NCI-H526 treated with DMSO at 0.1 percent for 48 hours (cell line): ENCODE results near the gene LRP4.

Experiments
- DNase-seq: peaks from one replicate; lab custom pipeline; 2025; lab: John Stamatoyannopoulos, UW

Gene LRP4

DNA sequence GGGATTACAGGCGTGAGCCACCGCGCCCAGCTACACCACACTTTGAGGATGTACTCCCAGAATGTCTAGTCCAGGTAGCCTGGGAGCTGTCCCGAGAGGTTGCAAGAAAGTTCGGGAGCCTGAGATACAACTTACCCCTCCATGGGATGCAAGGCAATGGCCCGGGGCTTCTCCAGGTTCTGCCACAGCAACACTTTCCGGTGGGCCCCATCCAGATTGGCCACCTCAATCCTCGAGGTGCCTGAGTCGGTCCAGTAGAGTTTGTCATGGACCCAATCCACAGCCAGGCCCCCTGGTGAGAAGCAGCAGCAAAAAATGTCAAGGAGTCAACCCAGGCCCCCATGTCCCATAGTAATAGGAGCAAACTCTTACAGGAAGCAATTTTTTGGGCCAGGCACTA lies 25.5 kb downstream of the LRP4 start:
- no peak for DNase-seq

DNA sequence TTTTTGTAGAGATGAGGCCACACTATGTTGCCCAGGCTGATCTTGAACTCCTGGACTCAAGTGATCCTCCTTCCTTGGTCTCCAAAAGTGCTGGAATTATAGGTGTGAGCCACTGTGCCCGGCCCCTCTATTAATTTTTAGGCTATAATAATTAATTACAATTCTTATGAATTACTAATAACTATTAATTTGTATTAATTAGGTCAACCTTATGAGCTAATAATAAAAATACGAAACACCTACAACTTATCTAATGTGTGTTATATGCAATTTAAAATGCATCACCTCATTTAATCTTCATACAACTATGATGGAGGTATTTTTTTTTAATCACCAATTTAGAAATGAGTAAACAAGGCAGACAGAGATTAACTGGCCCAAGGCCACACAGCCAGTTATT lies 26.2 kb downstream of the LRP4 start:
- no peak for DNase-seq

DNA sequence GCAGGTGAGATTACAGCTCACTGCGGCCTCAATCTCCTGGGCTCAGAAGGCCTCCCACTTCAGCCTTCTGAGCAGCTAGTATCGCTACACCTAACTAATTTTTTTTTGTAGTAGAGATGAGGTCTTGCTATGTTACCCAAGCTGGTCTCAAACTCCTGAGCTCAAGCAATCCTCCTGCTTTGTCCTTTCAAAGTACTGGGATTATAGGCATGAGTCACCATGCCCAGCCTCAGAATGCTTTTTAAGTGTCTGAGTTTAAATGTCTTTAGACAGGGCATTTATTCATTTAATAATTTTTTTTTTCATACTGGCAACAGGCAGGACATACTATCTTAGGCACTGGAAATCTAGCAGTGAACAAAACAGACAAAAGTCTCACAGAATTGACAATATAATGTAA lies 27.7 kb downstream of the LRP4 start:
- DNase-seq, result no peak

DNA sequence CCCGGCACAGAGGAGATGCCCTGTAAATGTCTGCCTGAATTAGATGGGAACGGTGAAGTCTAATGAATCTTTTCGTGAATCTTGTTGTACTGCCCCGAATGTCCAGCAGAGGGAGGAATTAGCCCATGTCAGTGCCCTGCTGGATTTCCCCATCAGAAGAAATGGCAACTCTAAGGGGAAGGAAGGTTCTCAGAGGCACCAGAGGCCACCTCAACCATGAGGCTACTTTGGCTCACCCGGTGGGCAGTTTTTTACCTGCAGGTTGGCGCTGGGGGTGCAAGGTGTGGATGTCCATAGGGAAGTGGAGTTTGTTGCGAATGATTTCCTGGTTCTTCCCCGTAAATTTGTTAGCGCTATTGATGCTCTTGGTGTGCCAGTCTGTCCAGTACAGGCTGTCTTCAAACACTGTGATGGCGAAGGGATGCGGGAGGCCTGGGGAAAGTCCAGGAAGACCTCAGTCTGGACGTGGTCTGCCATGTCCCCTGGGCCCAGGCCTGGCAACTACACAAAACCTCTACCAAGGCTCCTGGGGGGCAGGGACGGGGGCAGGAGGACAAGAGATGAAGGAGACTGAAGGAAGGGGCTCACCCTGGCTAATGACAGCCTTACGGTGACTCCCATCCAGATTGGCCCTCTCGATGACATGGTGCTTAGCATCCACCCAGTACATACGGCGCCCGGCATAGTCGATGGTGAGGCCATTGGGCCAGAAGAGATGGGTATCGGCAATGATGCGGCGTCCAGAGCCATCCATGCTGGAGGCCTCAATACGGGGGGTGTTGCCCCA lies 28.5 kb downstream of the LRP4 start:
- DNase-seq, result peak; percentile 59

DNA sequence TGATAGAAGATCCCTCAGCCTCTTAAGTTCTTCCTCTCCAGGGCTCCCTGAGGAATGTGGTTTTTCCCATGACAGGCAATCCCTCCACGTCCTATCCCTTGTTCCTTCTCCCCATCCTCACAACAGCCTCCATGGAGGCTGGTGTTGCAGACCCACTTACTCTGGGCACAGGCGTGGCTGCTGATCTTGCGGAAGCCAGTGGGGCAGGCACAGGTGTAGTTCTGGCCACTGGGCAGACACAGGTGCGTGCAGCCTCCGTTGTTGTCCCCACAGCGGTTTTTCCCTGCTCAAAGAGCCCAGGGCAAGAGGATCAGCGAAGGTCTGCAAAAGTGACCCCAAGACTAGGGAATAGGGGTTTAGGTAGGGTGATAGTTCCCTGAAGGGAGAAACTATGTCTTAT lies 29.1 kb downstream of the LRP4 start:
- no peak for DNase-seq

DNA sequence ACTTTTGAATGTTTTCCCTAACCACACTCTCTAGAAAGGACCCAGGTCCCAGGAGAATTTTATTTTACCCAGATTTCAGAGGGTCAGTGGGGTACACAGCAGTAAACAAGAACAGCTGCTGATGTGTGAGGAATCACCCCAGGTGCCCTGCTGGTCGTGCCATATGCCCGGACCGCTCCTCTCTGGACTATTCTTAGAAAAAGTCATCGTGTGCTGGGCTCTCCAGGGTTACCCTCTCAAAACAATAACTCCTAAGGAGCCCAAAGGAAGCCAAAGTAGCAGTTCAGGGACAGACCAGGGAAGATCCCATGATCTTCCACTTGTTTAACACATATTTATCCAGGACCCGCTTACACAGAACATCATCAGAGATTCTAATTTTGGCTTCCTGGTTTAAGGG lies 29.7 kb downstream of the LRP4 start:
- DNase-seq, result no peak

DNA sequence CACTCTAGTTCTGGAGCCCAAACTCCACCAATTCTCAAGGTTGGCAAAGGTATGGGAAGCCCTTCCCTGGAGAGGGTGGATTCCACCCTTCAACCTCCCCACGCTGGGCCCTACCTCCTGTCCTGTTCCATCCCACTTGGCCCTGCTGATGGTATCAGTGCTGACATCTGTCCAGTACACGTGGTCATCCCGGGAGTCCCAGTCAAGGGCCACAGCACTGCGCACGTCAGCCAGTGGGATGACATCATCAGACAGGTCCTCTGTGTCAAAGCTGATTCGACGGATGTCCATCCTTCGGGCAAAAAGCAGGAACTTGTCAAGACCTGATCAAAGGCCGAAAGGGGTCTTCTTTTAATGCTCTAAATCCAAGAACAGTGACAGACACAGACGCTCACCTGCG lies 32.1 kb downstream of the LRP4 start:
- DNase-seq, result no peak

DNA sequence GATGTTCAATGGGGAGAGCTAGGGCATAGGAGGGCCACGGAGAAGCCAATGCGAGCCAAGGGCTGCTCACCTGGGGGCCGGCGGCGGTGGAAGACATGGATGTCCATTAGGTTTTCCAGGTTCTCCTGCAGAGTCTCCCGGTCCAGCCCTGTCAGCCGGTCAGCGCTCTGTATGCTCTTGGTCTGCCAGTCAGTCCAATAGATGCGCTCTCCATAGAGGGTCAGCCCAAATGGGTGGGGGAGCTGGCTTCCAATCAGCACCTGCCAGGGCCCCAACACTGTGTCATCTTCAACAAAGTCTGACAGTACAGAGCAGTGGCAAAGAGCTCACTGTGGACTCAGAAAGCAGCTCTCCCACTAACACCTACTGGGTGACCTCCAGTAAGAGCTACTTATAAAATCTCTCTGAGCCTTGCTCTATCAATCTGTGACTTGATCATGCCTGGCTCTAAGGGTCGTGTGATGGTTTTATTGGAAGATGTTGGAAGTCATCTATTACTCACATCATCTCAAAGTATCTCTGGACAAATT lies 39.2 kb downstream of the LRP4 start:
- DNase-seq, result no peak

DNA sequence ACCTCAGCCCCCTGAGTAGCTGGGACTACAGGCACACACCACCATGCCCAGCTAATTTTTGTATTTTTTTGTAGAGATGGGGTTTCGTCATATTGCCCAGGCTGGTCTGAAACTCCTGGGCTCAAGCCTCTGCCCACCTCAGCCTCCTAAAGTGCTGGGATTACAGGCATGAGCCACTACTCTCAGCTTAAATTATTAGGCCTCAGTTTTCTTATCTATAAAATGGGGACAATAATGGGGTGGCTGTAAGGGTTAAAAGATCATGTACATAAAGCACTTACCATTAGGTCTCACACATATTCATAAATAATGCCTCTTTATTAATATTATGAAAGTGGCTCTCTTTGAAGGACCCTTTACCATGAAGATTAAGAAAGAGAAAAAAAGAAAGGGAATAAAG lies 40.8 kb downstream of the LRP4 start:
- DNase-seq, result no peak

DNA sequence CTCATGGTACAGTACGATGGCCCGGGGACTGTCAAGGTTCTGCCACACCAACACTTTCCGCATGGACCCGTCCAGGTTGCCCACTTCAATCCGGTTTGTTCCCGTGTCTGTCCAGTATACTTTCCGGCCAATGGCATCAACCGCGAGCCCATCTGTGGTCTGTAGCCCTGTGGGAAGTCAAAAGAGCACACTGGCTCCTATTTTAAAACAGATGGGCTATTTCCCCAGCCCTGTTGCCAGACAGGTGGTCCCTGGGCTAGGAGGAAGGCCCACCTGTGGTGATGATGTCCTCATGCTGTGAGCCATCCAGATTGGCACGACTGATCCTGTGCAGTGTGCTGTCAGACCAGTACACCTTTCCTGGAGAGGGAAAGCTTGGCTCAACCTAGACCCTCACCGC lies 41.9 kb downstream of the LRP4 start:
- DNase-seq, result no peak

DNA sequence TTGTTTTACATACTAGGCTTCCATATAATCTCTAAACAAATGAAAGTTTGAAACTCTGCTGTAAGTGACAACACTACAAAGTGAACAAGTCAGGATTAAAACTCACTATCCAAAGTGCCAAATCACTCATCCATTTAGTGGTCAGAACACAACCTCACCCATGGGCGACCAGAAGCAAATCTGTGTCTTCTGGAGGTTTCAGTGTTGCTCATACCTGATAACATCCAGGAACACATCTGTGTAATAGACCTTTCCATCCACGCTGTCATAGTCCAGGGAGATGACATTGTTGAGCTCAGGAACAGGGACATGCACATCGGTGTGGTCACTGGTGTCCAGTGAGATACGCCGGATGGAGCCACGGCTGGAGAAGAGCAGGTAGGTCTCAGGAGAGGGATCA lies 43.8 kb downstream of the LRP4 start:
- DNase-seq, result no peak

DNA sequence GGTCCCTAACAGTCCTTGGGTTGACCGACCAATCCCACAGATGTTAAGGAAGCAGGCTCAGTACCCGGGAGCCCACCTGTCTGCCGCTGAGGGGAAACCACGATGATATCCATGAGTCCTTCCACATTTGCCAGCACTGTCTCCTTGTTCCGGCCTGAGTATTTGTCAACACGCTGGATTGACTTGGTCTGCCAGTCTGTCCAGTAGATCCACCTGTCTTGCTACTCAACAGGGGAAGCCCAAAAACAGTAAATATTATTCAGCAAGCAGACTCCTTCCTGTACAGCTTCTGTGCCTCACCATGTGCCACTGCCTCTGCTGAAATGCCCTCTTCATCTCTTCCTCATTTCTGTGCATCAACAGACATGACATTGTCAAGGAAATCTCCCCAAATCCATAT lies 49.4 kb downstream of the LRP4 start:
- DNase-seq, result no peak

DNA sequence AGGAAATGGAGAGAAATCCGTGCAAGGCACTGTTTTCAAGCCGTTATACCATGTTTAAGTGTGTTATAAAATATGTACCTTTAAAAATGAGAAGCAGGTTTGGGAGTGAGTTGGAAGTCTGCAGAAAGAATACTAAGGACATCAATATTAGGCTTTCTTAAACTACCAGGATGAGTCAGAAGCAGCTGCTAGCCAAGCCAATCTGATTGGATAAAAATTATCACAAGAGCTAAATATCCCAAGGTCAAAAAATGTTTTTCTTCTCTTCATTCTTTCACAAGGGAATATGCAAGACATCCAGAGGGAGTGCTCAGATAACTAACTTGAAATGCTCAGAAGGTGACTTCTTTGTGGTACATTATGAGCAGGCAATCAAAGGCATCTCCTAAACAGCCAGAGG lies 53.0 kb downstream of the LRP4 start:
- DNase-seq, result no peak

DNA sequence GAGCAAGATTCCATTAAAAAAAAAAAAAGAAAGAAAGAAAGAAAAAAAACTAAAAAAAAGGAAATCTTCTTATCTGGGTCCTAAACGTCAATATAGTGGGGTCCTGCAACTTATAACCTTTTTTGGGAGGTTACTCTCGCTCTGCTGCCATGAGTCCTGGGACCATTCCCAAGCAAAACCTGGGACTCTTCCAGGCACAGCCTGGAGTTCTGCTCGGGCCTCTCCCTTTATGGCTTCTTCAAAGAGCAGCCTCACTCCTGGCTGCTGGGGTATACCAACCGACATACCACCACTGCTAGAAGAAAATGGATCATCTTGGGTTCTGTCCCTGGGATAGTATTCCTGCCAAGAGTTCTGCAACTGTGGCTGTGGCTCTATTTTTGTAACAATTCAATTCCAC lies 58.1 kb downstream of the LRP4 start:
- no peak for DNase-seq

DNA sequence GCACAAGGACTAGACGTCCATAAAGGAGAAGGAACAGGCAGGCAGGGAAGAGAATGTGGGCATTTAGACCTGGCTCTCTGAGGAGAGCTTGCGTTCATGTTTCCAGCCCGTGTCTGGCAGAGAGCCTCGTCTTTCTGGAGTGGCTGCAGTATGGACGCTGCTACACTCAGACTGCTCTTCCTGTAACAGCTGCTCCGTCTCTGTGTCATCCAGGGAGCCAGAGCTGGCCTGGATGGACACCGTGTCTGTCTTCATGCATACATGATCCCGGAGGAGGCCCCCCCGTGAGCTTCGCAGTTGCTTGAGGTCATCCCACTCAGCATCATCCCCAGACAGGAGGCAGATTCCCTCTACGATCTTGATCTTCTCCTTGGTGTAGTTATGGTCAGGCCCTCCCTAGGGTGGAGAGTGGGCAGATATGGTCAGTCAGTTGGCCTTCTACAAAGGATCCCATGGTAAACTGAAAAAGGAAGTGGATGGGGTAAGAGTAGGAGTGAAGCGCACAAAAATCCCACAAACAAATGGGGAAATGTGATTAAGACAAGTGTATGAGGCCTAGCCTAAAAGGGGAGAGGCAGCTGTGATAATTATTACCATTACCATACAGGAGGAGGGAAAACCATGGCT lies 59.3 kb downstream of the LRP4 start:
- no peak for DNase-seq

DNA sequence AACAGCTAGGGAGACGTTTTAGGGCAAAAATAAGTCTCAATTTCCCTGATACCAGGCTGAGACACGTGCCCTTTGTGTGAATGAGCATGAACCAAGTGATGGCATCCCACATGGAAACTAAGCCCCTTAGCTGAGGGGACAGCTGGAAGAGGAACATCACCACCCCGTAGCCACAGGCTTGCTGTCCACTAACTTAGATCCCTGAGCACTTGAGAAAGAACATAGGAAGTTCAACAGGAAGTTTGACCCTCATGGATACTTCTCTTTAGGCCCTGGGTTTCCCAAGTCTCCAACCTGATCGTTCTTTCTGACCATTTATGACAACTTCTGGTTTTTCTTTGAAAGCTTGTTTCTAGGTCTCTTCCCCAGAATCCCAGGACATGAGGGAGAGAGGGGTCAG lies 60.7 kb downstream of the LRP4 start:
- DNase-seq, result no peak

DNA sequence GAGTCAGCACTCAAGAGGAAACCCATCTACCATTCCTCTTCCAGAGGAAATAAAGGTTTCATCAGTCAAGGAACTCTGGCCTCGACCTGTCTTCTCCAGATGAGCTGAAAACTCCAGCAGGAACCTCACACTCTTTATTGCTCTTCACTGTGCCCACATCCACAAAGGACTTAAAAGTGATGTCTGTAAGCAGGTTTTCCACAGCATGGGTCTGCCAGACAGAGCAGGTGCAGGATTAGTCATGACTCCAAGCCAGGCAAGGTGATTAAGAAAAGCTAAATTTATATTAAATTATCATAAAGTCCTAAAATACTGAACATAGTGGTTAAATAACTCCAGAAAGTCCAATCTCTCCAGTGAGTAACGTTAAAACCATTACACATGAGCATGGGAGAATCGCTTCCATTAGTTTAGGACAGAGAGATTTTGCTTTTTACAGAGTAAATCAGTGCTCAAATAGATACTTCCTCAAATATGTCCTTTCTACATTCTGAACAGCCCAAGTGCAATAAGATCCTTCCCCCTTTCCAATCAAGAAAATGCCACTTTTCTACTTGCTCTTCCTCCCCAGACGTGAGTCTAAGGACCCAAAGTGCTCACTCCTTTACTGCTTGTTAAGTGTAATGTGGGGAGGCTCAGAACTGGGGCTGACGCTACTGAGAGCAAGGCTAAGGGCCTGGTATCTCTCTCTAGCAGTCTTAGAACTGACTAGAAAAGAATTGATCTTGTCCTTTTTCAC lies 61.6 kb downstream of the LRP4 start:
- no peak for DNase-seq

DNA sequence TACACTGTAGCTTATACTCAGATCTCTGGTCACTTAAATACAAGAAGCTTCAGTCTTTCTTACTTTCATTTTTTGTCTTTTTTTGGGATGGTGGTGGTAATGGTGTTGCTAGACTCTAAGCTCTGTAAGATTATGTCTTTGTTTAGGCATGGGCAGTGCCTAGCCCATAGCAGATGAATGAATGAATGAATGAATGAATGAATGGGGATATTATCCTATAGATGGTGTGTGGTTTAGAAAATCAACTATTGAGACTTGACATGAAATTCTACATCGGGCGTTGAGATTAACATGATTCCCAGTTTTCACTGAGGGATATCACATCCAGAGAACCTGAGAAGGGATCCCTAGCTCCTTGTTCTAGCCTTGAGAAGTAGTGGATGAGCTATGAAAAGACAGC lies 62.5 kb downstream of the LRP4 start:
- DNase-seq, result no peak

DNA sequence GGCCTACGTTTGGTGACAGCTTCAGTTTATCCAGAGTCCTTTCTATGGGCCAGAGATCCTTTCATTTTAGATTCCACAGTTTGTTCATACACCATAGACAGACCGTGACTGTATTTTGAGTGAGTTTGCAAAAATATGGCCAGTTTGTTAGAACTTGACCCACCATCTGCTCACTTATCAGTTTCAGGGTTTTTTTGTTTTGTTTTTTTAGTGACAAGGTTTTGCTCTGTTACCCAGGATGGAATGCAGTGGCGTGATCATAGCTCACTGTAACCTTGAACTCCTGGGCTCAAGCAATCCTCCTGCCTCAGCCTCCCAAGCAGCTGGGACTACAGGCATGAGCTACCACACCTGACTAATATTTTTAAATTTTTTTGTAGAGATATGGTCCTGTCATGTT lies 63.2 kb downstream of the LRP4 start:
- DNase-seq, result no peak

DNA sequence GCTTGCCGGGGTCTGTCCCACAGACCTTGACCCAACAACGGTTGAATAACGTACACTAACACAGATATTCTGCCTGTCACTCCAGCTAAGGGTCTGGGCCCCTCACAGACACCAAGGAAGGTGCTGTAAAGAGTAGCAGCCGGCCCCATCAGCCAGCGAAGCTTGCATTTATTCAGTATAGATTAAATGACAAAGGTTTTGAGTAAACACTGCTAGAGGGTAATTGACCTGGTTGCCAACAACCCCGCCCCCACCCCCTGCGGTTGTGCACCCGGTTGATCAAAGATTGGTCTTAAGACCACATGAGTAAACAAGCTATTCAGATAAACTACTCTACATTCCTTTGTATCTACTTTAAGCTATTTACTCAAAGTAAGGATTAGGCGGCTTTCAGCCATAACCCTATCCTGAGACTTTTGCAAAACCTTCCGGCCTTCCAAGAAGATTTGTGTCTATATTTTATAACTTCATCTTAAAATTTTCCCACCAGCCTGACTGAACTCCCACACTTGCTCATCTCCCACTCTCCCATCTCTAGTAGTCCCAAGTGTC lies 67.4 kb downstream of the LRP4 start:
- no peak for DNase-seq

DNA sequence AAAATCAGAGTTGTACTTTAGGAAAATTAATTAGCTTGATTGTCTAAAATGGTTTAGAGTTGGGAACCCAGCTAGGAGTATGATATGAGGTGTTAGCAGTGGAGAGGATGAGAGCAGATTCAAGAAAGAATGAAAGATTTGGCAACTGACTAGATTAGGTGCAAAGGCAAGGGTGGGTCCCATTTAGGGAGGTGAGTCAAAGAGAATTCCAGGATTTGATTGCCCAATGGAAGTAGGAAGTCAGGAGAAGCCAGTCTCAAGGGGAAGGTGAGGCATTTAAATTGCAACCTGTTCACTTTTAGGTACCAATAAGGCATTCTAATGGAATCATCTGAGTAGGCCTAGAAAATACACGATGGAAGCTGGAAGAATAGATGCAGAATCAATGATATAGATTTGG lies 68.7 kb downstream of the LRP4 start:
- DNase-seq, result no peak

DNA sequence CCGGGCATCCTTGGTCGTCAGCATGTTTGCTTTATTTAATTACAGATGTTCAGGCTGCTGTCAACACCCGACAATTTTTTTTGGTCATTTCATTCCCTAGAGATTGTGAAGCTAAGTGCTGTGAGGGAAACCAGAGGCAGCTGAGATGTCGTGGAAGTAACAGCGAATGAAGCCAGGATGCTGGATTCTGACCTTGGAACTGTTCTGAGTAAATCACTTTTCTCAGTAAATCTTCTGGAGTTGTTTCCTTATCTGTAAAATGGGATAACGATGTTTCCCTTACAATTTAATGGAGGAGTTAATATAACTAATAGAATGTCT lies 71.9 kb downstream of the LRP4 start:
- no peak for DNase-seq
